Measurements from ENCODE around the gene GRK2. TPM values are rescaled to one million over a fixed set of nuclear protein-coding genes. Genes with fewer than 3 reads are reported as not detected.
"Not testable (repeated sequence)": the region's sequence is repeated elsewhere in the genome, so short reads cannot be mapped to it uniquely, and the experiment has no call there.

The GRK2 gene
- total and polyA plus RNA-seq, 7 donors: 32.1 to 152 (median 48.2) TPM

DNA sequence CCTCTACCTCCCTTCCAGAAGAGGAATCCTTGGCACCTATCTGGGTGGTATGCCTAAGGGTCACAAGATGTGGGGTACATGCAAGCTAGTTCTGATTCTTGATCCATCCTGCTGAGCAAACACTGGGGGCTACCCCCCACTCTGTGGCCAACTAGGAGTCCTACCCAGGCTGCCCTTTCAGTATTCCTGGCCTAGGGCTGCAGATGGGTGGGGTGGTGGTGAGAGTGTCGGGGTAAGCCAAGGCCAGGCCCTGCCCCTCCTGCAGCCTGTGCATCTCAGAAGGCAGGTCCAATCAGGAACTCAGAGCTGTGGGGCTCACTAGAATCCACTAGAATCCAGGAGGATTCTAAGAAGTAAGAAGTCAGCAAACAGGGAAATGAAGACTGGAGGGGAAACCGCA lies 47.9 kb downstream of the GRK2 start:
- intact Hi-C loops (cut with DNase I): no loop called here
- no peak overlapping the region for H3K4me3 ChIP-seq
- no peaks in the 10 kb centered on the region for H3K27me3 ChIP-seq
- H3K4me1 ChIP-seq: peaks cover 0 to 19% (median 15%) of the 10 kb centered on the region in 4 donors
- DNase-seq: no peak
- H3K9me3 ChIP-seq: no peaks in the 10 kb centered on the region
- TF ChIP-seq POLR2A (IDR thresholded peaks at IDR 0.05) (no peak), POLR2AphosphoS5 (IDR thresholded peaks at IDR 0.05) (no peak), EP300 (IDR thresholded peaks at IDR 0.05) (no peak)
- TF ChIP-seq, protein P1, sequence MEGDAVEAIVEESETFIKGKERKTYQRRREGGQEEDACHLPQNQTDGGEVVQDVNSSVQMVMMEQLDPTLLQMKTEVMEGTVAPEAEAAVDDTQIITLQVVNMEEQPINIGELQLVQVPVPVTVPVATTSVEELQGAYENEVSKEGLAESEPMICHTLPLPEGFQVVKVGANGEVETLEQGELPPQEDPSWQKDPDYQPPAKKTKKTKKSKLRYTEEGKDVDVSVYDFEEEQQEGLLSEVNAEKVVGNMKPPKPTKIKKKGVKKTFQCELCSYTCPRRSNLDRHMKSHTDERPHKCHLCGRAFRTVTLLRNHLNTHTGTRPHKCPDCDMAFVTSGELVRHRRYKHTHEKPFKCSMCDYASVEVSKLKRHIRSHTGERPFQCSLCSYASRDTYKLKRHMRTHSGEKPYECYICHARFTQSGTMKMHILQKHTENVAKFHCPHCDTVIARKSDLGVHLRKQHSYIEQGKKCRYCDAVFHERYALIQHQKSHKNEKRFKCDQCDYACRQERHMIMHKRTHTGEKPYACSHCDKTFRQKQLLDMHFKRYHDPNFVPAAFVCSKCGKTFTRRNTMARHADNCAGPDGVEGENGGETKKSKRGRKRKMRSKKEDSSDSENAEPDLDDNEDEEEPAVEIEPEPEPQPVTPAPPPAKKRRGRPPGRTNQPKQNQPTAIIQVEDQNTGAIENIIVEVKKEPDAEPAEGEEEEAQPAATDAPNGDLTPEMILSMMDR (IDR thresholded peaks at IDR 0.05): no peak
- WGBS, 2 donors: 78 to 81% methylated on average over 2 of the region's 2 CpGs
- H3K36me3 ChIP-seq: peaks cover 0 to 13% (median 0%) of the 10 kb centered on the region in 4 donors
- no peak overlapping the region for H3K27ac ChIP-seq

DNA sequence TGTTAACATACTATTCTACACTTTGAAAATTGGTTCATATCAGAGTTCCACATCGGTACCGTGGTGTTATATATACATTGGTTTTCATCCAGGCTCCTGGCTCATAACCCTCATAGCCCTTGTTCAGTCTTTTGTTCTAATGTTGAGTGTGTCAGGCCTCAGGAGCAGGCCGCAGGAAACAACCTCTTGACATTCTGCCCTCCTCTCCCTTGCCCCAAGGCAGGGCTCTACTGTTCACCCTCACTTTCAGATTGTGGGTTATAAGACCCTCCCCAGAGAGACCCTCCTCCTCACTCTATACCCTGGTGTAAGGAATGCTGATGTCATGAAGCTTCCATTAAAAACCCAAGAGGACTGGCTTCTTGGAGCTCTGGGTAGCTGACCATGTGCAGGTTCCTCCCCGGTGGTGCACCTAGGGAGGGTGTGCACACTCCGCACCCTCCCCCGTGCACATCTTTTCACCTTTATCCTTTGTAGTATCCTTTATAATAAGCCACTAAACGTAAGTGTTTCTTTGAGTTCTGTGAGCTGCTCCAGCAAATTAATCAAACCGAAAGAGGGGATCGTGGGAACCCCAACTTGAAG lies 49.1 kb downstream of the GRK2 start:
- no peaks in the 10 kb centered on the region for H3K9me3 ChIP-seq
- no peak overlapping the region for H3K4me3 ChIP-seq
- WGBS, 2 donors: 83 to 87% methylated on average over 9 of the region's 9 CpGs
- H3K27me3 ChIP-seq: no peaks in the 10 kb centered on the region
- peaks cover 0 to 4% (median 0%) of the 10 kb centered on the region in 4 donors for H3K36me3 ChIP-seq
- intact Hi-C loops (cut with DNase I): loop anchor here (5.0 kb wide), 1 partner anchor 233 kb away; no protein-coding TSS in a partner anchor
- peaks cover 0 to 29% (median 25%) of the 10 kb centered on the region in 4 donors for H3K4me1 ChIP-seq
- no peak for DNase-seq
- TF ChIP-seq EP300 (IDR thresholded peaks at IDR 0.05) (no peak), POLR2AphosphoS5 (IDR thresholded peaks at IDR 0.05) (no peak), POLR2A (IDR thresholded peaks at IDR 0.05) (no peak)
- TF ChIP-seq, protein P1 (IDR thresholded peaks at IDR 0.05): no peak
- H3K27ac ChIP-seq: no peak overlapping the region

DNA sequence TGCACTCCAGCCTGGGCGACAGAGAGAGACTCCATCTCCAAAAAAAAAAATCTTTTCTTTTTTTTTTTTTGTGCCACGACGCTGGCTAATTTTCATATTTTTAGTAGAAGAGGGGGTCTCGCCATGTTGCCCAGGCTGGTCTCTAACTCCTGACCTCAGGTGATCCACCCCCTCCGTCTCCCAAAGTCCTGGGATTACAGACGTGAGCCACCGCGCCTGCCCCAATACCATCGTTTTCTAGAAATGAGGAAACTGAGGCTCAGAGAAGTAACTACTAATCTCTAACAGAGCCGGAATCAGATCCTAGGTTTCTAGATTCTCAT lies 50.6 kb downstream of the GRK2 start:
- no peak for TF ChIP-seq POLR2AphosphoS5 (IDR thresholded peaks at IDR 0.05)
- WGBS, 2 donors: 1% methylated on average over 10 of the region's 10 CpGs
- Histone ChIP-seq H3K4me1 (peaks cover 0 to 34% (median 26%) of the 10 kb centered on the region in 4 donors), H3K27ac (peak overlapping the region; percentile 85 to 98 (median 90)), H3K4me3 (peak overlapping the region; percentile 53 to 80 (median 72)), H3K9me3 (no peaks in the 10 kb centered on the region), H3K36me3 (no peaks in the 10 kb centered on the region), H3K27me3 (no peaks in the 10 kb centered on the region)
- no peak for DNase-seq
- intact Hi-C loops (cut with DNase I): loop anchor here (1.0 to 5.0 kb wide), 3 partner anchors 28 to 235 kb away; partner anchors contain the start of genes ANKRD13D and GRK2

- peak; percentile 97 for DNase-seq
- Histone ChIP-seq H3K27me3 (no peaks in the 10 kb centered on the region), H3K27ac (peak overlapping the region; percentile 85 to 98 (median 90)), H3K4me1 (peaks cover 0 to 34% (median 26%) of the 10 kb centered on the region in 4 donors), H3K36me3 (no peaks in the 10 kb centered on the region), H3K9me3 (no peaks in the 10 kb centered on the region), H3K4me3 (peak overlapping the region; percentile 53 to 80 (median 72))
- WGBS, 2 donors: 0% methylated on average over 55 of the region's 55 CpGs
- TF ChIP-seq POLR2AphosphoS5 (IDR thresholded peaks at IDR 0.05) (peak; percentile 19 to 78 (median 51)), POLR2A (IDR thresholded peaks at IDR 0.05) (peak in 1 of 2 donors; percentile 83), EP300 (IDR thresholded peaks at IDR 0.05) (no peak)
- TF ChIP-seq, protein P1 (IDR thresholded peaks at IDR 0.05): peak; percentile 94 to 100 (median 98)
- intact Hi-C loops (cut with DNase I): loop anchor here (1.0 to 5.0 kb wide), 3 partner anchors 29 to 235 kb away; partner anchors contain the start of genes ANKRD13D and GRK2
These were observed 51.1 kb downstream of the GRK2 start for GRCh38 chr11:67317205-67317887.

DNA sequence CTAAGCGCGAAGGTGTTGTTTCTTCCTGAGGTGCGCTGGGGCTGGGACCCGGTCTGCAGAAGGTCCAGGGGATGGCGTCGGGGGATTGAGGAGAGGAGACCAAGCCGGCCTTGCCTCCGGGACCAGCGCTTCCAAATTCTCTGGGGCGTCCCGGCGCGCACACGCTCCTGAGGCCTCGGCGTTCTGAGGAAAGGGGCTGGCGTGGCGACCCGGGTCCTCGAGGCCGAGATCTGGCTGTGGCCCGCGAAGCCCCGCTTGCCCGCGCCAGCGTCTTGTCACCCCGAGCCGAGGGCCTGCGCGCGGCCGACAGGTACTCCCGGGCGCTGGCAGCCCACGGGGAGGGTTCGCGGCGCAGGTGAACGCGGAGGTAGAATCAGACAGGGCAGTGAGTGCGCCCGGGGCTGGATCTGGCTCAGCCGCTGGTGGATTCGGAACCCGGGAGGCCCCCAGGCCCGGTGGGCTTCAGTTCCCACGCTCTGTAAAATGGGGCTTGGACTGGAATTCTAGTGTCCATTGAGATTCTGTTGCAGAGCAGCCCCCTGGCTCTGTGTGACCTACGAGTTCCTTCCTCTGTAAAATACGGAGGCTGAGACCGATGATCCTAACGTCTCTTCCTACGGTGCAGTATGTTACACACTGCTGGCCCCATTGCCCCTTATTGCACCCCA lies 51.7 kb downstream of the GRK2 start:
- H3K36me3 ChIP-seq: no peaks in the 10 kb centered on the region
- peak overlapping the region; percentile 53 to 80 (median 72) for H3K4me3 ChIP-seq
- intact Hi-C loops (cut with DNase I): loop anchor here (1.0 to 5.0 kb wide), 3 partner anchors 29 to 236 kb away; partner anchors contain the start of genes ANKRD13D and GRK2
- H3K4me1 ChIP-seq: peaks cover 0 to 34% (median 26%) of the 10 kb centered on the region in 4 donors
- no peaks in the 10 kb centered on the region for H3K27me3 ChIP-seq
- WGBS, 2 donors: 0 to 1% methylated on average over 53 of the region's 53 CpGs
- no peak for DNase-seq
- TF ChIP-seq POLR2AphosphoS5 (IDR thresholded peaks at IDR 0.05): no peak
- TF ChIP-seq, protein P1 (IDR thresholded peaks at IDR 0.05): no peak
- TF ChIP-seq POLR2A (IDR thresholded peaks at IDR 0.05): no peak
- no peak for TF ChIP-seq EP300 (IDR thresholded peaks at IDR 0.05)
- H3K27ac ChIP-seq: peak overlapping the region; percentile 85 to 98 (median 90)
- no peaks in the 10 kb centered on the region for H3K9me3 ChIP-seq

DNA sequence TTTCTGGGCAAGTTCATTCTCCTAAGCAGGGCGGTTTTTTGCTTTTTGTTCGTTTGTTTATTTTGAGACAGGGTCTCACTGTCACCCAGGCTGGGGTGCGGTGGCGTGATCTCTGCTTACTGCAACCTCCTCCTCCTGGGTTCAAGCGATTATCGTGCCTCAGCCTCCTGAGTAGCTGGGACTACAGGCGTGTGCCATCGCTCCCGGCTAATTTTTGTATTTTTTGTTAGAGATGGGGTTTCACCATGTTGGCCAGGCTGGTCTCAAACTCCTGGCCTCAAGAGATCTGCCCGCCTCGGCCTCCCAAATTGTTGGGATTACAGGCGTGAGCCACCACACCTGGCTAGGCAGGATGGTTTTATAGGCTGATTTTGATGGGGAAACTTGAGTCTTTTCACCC lies 52.6 kb downstream of the GRK2 start:
- H3K27me3 ChIP-seq, H3K9me3 ChIP-seq, DNase-seq, H3K4me3 ChIP-seq, H3K36me3 ChIP-seq, H3K27ac ChIP-seq: not testable (repeated sequence)
- WGBS, 2 donors: 77 to 91% methylated on average over 12 of the region's 12 CpGs
- intact Hi-C loops (cut with DNase I): loop anchor here (5.0 kb wide), 1 partner anchor 237 kb away; no protein-coding TSS in a partner anchor
- H3K4me1 ChIP-seq: peaks cover 0 to 34% (median 26%) of the 10 kb centered on the region in 4 donors
